Stimulated activated CD4-positive, alpha-beta T cell treated with anti-CD3 and anti-CD28 coated beads, TNF-alpha, amount 100 ng/mL, for 24 hours (primary cell): Measurements from ENCODE around the gene OXA1L.
"Not testable (repeated sequence)": the region's sequence is repeated elsewhere in the genome, so short reads cannot be mapped to it uniquely, and the experiment has no call there.

Experiments
- DNase-seq, 3 experiments: peaks; one replicate each; pipeline ENCODE4 v3.0.0-alpha.2; 2020; ENCODE audit warnings: low read depth in 3 of 3

OXA1L gene

DNA sequence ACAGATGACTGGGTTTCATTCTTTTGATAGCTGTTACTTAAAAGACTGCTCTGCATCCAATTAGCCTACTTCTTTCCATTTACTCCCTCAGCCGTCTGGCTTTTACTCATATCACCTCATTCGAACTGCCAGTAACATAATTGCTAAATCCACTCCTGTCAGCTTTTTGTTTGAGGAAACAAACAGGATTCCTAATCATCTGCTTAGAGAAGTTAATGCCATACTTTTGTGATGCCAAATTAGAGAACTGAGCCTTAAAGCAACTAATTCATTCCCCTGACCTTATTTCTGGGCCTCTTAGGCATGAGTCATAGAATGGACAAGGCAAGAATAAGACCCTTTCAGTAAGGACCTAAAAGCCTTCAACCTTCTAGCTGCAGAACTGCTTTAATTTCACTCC is 2.9 kb downstream of the OXA1L start:
- no peak for DNase-seq

DNA sequence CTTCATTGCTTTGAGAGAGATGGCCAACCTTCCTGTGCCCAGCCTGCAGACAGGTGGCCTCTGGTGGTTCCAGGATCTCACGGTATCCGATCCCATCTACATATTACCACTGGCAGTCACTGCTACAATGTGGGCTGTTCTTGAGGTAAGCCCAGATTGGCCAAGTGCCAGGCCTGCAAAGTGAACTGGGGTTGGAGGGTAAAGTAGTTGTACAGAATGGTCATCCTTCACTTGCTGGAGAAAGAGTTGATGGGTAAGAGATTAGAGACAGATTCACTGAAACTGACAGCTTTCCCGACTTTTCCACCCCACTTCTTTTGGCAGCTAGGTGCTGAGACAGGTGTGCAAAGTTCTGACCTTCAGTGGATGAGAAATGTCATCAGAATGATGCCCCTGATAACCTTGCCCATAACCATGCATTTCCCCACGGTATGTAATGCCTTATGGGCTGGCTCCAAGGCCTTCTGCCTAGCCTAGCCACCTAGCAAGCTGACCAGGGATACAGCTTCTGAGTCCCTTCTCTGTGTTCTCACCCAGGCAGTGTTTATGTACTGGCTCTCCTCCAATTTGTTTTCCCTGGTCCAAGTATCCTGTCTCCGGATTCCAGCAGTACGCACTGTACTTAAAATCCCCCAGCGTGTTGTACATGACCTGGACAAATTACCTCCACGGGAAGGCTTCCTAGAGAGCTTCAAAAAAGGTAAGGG is 4.1 kb downstream of the OXA1L start:
- no peak for DNase-seq

DNA sequence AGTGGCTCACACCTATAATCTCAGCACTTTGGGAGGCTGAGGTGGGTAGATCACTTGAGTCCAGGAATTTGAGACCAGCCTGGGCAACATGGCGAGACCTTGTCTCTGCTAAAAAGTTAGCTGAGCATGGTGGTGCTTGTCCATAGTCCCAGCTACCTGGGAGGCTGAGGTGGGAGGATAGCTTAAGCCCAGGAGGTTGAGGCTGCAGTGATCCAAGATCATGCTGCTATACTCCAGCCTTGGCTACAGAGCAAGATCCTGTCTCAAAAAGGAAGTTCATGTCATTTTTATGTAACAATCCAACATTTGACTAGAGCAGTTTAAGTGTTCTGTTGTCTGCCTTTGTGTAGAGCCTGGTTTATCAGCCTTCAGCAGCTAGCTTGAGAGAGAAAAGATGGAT is 6.2 kb downstream of the OXA1L start:
- no peak for DNase-seq

DNA sequence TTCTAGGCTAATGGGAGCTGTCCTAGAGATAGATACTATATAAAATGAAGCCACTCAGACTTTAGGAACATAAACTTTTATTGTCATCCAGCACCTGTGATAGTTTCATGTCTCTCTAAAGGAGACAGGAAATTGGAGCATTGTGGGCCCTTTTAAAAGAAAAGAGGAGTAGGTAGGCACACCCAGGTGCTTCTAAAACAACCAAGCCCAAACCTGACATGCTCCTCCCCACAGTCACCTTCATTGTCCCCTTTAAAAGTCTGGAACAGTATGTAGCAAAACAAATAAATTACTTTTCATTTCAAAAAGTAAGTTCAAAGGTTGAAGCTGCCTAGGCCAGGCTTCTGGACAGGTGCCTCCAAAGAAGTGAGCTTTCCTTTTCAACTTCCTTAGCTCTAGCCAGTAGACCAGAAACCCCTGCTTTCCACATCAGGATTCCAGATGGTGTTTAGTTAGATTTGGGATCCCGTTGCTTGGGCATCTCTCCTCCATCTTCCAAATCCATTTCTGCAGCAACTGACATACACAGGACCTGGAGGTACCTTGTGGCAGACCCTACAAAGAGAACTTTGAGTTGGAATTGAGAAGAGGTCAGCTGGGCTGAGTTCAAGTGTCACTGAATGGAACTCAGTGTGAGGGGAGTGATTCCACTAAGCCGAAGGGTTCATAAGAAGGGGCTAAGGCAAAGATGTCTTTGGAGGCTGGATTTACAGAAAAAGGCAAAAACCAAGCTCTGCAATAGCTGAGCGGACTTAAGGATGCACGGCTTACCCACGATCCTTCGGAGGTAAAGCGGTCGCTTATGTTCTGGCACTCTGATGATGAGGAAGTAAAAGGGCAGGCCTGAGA is 6.9 kb downstream of the OXA1L start:
- no peak for DNase-seq

DNA sequence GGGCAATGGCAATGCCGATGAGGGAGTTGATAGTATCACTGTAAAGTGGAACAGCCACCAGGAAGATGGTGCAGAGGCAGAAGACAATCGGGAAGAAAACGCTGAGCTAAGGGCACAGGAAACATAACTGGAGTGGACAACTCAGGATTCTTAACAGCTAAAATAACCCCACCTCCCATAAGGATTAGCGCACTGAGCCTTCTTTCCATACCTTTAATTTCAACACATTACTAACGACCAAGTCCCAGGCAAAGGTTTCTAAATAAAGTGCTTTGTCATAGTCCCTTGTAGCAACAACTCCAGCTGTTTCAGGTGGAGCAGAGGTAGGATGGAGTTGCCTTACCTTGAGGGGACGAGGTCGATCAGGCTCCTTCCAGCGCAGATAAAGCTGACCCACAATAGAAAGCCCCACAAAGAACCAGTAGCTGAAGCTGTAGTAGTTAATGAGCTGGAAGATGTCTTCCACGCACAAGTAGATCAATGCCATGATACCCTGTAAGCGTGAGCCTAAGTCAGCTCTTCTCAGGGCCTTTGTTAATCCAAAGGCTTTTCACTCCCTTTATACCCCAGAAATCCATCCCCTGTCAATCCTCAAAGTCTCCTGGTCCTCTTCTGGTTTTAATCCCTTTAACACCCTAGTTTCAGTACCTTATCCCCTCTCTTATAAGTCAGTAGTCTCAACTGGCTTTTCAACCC is 7.7 kb downstream of the OXA1L start:
- DNase-seq: no peak

DNA sequence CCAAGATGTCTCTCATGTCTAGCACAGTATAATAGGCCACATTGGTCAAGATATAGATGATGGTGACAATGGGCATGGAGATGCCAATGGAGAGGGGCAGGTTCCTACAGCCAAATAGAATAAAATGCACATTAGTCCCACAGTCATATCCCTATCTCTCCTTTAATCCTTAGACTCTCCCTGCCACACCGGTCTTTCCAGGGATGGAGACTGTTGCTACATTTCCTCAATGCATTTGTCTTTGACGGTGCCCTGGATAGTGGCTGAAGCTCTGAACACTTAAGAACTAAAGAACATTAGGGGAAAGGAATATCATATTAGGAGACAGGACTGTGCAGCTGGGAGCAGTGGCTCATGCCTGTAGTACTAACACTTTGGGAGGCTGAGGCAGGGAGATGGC is 9.7 kb downstream of the OXA1L start:
- DNase-seq: no peak

DNA sequence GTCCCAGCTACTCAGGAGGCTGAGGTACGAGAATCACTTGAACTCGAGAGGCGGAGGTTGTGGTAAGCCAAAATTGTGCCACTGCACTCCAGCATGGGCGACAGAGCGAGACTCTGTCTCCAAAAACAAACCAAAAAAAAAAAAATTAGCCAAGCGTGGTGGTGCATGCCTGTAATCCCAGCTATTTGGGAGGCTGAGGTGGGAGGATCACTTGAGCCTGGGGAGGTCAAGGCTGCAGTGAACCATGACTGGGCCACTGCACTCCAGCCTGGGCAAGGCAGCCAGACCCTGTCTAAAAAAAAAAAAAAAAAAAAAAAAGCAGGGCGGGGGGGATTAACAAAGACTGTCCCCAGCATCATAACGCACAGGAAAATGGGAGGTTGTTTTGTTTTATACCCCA is 10.4 kb downstream of the OXA1L start:
- not testable (repeated sequence) for DNase-seq

DNA sequence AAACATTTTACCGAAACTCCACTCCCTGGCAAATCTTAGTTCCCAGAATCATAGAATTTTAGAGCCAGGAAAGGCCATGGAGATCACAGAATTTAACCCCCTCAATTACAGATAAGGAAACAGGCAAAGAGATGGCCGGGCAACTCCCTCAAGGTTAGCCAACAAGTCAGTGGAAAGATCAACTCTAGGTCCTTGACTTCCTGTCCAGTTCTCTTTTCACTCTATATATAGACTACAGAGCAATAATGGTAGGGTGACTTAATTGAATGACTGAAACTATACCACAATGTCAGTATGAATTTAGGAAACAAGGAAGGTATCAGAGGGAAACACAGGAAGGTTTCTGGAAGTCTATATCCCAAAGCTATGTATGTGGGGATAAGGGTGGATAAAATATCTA is 11.6 kb downstream of the OXA1L start:
- DNase-seq: no peak

DNA sequence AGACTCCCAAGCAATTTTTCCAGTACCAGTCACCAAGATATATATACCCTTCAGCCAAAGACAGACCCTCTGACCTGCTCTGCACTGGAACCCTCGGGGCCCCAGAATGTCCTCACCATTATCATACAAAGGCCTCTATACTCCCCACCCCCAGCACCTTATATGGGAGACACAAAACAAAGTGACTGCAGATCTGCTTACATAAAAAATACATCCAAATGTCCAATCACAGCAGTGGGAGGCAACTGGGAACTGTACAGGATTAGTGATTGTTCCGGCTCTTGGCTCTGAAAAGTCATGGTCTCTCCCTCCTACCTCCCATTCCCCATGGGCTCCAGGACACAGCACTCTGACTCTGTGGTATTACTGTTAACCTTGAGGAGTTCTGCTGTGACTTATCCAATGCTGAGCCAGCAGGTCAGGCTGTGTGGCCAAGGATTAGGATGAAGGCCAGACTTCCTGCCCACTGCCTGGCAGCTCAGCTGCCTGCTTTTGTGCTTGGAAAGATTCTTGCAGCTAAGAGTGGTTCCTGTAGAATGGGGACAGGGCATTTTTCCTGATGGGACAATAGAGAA is 13.7 kb downstream of the OXA1L start:
- no peak for DNase-seq

DNA sequence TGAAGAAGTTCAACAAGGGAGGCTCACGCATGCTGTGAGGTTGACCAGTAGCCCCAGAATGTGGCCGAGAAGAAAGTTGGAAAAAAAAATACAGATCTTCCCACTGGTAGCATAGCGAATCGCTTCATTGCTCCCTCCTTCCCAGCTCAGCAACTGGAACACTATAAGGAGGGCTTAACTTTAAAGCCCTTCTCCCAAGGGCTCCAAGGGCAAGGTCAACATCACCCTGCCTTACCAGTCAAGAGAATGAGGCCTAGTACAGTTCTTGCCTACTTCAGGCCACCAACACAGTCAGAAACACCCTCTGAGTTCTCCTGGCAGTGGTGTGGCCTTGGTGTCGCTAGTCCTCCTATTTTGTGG is 14.4 kb downstream of the OXA1L start:
- no peak for DNase-seq

DNA sequence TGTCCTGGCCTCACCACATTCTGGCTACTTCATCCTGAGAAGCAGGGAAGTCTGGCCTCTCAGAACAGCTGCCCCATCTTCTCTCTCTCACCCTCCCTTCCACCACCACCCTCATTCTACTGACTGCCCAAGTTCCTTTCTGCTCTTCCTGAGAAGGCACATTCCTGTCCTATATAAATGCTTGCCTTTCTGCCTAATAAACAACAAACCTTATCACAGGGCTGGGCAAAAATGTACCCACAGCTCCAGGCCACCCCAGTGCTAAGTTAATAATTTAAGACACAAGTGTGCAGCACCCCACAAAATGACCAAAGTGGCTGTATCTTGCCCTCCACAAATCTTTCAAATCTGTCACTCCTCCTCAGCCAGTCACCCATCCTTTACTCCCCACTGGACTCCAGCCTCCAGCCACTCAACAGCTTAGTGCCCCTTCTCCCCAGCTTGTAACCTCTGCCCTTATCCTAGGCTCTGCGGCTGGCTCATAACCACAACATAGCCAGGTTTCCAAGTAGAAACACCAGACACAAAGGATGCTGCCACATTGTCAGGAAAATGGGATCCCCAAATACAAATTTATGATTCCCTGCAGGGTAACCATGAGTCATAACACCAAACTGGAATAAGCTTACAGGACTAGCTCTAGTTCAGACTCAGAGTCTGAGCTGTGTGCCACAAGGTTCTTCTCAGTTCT is 15.0 kb downstream of the OXA1L start:
- DNase-seq: no peak

DNA sequence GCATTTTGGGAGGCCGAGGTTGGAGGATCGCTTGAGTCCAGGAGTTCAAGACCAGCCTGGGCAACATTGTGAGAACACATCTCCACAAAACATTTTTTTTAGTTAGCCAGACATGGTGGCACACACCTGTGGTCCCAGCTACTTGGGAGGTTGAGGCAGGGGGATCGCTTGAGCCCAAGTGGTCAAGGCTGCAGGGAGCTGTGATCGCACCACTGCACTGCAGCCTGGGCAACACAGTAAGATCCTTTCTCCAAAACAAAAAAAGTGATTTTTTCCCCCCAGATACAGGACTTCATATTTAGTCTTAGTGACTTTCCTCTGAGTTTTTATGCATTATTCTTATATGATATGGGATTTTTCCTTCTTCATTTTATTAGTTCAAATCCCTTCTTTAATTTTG is 20.2 kb downstream of the OXA1L start:
- DNase-seq: no peak

DNA sequence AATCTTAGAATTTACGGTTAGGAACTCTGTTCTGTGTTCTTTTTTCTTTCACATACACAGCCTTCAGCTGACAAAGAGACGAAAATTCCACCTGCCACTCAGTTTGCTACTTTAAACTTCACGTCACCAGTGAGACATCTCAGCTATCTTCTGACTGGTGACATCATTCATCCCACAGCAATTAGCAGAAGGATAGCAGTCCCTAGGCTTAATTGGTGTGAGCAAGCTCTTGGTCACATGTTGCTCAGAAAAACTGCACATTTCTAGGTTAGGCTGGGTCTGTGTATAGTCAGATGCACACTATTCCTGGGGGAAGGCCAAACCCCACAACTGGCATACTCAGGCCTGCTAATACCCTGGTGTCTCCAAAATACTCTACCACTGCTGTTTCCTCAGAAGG is 24.8 kb downstream of the OXA1L start:
- no peak for DNase-seq

DNA sequence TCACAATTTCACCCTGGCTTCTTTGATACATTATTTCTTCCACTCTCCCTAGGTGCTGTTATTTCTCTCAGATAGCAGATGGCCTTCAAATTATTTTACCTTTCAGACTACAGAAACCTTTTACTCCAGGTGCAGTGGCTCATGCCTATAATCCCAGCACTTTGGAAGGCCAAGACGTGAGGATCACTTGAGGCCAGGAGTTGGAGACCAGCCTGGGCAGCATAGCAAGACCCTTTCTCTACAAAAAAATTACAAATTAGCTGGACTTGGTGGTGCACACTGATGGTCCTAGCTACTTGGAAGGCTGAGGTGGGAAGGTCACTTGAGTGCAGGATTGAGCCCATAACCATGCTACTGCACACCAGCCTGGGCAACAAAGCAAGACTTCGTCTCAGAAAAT is 25.7 kb downstream of the OXA1L start:
- no peak for DNase-seq

DNA sequence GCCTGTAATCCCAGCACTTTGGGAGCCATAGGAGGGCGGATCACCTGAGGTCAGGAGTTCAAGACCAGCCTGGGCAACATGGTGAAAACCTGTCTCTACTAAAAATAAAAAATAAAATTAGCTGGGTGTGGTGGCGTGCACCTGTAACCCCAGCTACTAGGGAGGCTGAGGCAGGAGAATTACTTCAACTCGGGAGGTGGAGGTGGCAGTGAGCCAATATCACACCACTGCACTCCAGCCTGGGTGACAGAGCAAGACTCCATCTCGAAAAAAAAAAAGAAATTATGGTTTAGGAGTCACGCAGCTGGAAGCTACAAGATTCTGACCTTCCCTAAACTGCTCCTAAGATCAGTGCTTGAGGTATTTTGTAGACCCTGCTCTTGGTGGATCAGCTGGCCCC is 27.1 kb downstream of the OXA1L start:
- DNase-seq: not testable (repeated sequence)

DNA sequence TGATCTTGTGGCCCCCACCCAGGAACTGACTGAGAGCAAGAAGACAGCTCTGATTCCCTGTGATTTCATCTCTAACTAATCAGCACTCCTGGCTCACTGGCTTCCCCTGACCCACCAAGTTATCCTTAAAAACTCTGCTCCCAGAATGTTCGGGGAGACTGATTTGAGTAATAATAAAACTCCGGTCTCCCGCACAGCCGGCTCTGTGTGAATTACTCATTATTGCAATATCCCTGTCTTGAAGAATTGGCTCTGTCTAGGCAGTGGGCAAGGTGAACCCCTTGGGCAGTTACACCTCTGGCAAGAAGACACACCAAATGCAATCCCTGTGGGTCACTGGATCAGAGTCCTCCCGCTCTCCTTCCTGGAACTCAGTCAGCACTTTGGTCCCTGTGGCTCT is 27.5 kb downstream of the OXA1L start:
- DNase-seq: no peak

DNA sequence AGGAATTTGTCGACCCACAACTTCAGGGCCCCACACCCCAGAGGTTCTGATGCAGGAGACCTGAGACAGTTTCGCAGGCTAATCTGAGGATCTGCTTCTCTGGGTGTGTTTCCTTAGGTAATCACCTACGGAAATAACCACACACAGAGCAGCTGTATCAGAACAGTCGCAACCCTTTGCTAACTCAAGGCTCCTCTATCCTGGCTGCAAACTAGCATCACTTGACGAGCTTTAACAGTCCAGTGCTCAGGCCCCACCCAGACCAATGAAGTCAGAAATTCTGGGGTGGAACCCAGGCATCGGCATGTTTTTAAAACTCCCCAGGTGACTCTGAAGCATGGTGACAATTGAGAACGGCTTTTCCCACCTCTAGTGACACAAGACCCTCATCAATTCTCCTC is 28.1 kb downstream of the OXA1L start:
- DNase-seq: no peak

DNA sequence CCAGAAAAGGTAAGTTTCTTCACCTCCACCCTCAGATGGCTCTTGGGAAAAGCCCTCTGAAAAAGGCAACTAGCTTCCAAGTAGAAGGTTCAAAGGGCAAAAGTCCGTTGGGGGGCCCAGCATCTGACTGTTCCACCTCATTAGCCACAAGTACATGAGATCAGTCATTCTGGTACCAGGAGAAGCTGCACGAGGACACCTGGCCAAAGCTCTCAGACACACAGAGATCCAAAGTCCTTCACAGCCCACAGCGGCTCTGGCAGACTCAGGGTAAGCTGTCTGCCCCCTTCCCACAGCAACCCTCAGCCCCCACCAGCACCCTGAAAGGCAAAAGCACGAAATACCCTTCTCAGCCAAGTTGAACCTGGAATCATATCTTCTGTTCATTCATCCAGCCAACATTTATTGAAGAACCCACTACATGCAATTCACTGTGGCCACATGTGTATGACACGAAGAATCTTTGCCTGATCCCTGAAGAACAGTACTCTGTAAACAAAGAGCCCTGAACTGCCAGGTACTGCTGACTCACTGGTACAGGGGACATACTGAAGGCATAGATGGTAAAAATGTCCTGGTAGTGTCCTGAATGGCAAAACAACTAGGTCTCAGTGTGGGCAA is 29.7 kb downstream of the OXA1L start:
- no peak for DNase-seq

DNA sequence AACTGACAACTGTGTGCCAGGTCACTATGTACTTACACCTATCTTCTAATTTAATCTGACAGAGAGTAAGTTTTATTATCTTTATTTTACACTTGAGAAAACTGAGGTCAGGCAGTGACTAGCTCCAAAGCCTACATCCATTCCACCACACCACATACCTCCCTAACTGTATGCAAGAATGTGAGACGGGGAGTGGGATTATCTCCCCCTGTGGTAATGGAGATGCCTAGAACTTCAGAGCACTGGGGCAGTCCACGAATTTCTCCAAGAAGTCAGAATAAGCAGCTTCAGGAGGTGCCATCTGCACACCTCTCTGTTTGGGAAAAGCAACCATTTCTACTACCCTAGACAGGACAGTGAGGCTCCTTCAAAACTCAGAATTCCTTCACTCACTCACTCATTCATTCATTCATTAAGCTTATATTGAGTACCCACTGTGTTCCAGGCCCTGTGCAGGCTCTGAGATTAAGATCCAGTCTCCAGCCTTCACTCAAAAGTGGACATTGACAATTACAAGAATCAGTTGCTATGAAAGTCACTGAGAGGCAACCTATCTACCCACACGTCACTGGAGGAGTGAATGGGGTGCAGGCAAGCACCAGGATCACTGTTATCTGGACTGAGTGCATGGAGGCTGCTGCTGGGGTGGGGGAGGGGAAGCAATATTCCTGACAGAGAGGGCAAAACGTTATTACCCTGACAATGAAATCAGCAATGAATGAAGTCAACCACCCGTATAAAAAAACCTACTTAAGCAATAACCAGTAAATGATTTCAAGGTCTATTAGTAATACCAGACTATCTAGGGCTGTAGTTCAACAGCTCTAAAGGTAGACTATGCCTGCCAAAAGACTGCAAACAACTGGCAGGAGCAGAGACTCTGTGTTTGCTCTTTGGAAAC is 30.8 kb downstream of the OXA1L start:
- DNase-seq: no peak

DNA sequence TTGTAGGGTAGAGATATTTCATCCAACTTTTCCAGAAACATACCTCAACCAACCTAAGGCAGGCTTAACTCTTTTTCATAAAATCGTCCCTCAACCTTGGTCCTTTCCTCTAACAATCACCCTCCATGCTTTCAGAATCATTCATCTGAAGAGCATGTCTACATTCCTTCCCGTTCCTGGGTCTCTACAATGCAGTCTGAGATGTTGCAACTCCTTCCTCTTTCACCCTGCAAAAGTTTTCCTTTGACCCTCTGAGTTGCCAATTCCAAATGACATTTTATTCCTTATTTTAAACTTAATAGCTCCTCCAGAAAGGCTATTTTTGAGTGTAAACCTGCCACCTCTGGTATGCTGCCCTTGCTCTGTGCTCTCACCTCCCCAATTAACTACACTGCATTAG is 32.0 kb downstream of the OXA1L start:
- DNase-seq: no peak
